NOMO-1 (cell line): ENCODE results near the gene ELOVL2.

Experiments
- DNase-seq, 2 experiments: peaks; one replicate each; lab custom pipeline; 2025; ENCODE audit not compliant: unreplicated experiment in 2 of 2; lab: John Stamatoyannopoulos, UW

ELOVL2 gene

DNA sequence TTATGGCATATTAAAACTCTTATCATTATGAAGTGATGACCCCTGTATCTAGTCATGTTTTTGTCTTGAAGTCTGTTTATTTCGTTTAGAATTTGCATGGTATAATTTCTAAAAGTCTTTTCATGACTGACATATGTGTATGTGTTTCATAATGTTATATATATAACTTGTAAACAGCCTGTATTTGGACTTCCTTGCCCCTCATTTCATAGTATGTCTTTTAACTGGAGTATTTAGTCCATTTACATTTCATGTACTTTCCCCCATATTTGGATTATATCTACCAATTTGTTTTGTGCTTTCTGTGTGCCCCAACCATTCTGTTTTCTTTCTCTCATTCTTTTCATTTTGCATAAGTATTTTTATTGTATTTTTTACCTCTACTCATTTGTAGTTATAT, 98.3 kb downstream of the ELOVL2 start:
- no peak for DNase-seq

DNA sequence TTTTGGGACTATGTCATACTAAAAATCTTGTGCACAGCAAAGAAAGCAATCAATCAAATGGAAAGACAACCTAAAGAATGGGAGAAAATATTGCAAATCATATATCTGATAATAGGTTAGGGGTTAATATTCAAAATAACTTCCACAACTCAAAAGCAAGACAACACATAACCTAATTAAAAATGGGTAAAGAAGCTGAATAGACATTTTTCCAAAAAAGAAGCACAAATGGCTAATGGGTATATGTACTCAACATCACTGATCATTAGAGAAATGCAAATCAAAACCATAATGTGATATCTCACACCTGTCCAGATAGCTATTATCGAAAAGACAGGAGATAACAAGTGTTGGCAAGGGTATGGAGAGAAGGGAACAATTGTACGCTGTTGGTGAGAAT, 104.3 kb downstream of the ELOVL2 start:
- DNase-seq: no peak

DNA sequence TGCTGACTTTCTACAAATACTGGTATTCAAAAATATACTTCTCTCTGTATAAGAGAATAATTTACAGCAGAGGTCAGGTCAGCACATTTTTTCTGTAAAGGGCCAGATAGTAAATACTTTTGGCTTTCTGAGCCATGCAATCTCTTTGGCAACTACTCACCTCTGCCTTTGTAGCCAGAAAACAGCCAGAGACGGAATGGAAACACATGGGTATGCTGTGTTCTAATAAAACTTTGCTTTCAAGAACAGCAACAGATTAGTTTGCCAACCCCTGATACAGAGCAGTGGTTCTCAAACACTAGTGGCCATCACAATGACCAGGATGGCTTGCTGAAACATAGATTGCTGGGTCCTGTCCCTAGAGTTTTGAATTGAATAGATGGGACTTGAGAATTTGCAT, 111.0 kb downstream of the ELOVL2 start:
- DNase-seq: no peak
